Frontal cortex (tissue), 4 donors: ENCODE measurements around the gene GMCL2. TPM values are rescaled to one million over a fixed set of nuclear protein-coding genes. Genes with fewer than 3 reads are reported as not detected.
A peak's percentile ranks its signal among the peaks of the same experiment; 100 is the strongest.

ENCODE experiments used
- DNase-seq, 2 donors: peaks; one replicate each; pipeline ENCODE4 v3.0.0; 2012; ENCODE audit warnings: low spot score in 2 of 2
- FAIRE-seq: peaks from 2 replicates; lab custom pipeline; 2012; peaks lifted over from hg19 to GRCh38; lab: Jason Lieb, UNC
- total RNA-seq: library from RNA; depleted of rRNA; stranded (reverse); fragments of >200 nt; gene quantifications from one replicate; pipeline ENCODE4 v1.2.3, GENCODE V29; 2014
- donor health status: control.
- donor health status: control.
- donor health status: control.

GMCL2 gene
- total RNA-seq, 1 donor from 2014 or later, result not detected

GRCh38 chr5:178149199-178149932 is 37.8 kb downstream of the GMCL2 start:
- DNase-seq (no peak), FAIRE-seq (no peak)

DNA sequence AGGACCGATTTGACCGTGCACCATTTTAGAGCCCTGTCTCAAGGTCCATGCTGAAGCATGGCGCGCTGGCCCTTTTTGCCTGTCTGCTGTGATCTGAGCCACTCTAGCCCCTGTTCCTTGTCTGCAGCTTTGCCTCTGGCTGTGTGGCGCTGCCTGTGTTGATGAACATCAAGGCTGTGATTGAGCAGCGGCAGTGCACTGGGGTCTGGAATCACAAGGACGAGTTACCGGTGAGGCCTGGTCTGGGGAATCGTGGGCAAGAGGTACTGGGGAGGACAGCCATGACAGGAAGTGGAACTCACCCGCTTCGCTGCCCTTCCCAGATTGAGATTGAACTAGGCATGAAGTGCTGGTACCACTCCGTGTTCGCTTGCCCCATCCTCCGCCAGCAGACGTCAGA is 39.8 kb downstream of the GMCL2 start:
- DNase-seq (no peak), FAIRE-seq (no peak)

DNA sequence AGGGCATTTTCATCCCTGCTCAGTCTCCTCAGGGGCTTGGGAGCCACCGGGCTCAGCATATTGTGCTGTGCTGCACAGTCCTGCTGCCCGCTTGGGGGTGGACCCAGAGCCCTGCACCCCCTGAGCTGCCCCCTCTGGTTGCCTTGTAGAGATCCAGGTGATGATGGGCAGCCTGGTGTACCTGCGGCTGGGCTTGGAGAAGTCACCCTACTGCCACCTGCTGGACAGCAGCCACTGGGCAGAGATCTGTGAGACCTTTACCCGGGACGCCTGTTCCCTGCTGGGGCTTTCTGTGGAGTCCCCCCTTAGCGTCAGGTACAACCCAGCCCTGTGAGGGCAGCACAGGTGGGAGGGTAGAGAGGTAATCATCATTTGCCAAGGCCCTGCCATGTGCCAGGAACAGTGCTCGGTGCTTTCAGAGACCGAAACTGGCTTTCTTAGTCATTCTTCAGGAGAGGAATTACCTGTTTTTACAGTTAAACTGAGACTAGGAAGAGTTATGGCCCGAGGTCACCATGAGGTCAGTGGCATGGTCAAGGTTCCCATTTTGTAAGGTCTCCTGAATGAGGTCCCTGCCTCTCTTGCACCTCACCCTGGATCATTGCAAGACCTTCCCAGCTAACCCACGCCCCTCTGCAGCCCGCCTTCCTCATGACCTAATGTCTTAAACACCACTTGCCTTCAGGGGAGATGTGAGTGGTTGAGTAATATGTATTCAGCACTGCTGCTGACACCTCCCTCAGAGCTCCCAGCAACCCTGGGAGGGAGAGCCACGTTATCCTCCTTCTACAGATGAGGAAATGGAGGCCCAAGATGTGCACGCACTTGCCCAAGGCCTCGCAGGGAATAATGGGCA is 41.0 kb downstream of the GMCL2 start:
- DNase-seq (peak in 1 of 2 donors; percentile 56), FAIRE-seq (no peak)

DNA sequence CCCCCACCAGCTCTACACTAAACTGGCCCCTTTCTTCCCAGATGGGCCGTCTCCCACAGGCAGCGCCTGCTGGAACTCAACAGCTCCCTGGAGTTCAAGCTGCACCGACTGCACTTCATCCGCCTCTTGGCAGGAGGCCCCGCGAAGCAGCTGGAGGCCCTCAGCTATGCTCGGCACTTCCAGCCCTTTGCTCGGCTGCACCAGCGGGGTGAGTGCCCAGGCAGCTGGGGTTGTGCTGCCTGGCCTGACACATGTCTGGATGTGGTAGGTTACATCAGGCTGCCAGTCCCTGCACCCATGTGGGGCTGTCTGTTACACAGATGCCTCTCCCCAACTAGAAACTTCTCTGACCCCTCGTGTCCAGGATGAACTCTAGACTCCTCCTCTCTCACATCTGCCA is 43.3 kb downstream of the GMCL2 start:
- DNase-seq, result no peak
- no peak for FAIRE-seq

- FAIRE-seq (no peak), DNase-seq (no peak)
Measured at GRCh38 chr5:178143246-178143645, 43.9 kb downstream of the GMCL2 start.

- no peak for DNase-seq
- no peak for FAIRE-seq
Measured at GRCh38 chr5:178142642-178143041, 44.5 kb downstream of the GMCL2 start.

DNA sequence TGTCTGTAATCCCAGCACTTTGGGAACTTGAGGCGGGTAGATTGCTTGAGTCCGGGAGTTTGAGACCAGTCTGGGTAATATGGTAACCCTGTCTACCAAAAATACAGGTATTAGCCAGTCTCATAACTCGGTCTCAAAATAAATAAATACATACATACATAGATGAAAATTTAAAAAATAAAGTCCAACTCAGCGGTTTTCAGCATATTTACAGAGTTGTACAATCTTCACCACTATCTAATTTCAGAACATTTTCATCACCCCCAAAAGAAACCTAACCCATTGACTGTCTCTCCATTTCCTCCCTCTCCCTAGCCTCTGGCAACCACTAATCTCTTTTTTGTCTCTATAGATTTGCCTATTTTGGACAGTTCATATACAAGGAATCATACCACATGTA is 45.6 kb downstream of the GMCL2 start:
- DNase-seq (no peak), FAIRE-seq (no peak)

- DNase-seq, result no peak
- no peak for FAIRE-seq
Measured at GRCh38 chr5:178137991-178138390, 49.2 kb downstream of the GMCL2 start.

- DNase-seq, result no peak
- no peak for FAIRE-seq
Measured at GRCh38 chr5:178136990-178137389, 50.2 kb downstream of the GMCL2 start.

Other genes starting within 250 kb of the GMCL2 start
- not detected for gene PROP1, start 191.1 kb downstream of the GMCL2 start, total RNA-seq
- gene N4BP3, start 73.8 kb downstream of the GMCL2 start, total RNA-seq, result 4.1 TPM
- 20.8 TPM for gene RMND5B, start 56.4 kb downstream of the GMCL2 start, total RNA-seq
- 75.8 TPM for gene NHP2, start 33.5 kb downstream of the GMCL2 start, total RNA-seq
- gene HNRNPAB, start 17.2 kb upstream of the GMCL2 start, total RNA-seq, result 49.7 TPM
- 9.0 TPM for gene PHYKPL, start 45.4 kb upstream of the GMCL2 start, total RNA-seq